ENCODE results near the gene DNPEP.

DNPEP gene

DNA sequence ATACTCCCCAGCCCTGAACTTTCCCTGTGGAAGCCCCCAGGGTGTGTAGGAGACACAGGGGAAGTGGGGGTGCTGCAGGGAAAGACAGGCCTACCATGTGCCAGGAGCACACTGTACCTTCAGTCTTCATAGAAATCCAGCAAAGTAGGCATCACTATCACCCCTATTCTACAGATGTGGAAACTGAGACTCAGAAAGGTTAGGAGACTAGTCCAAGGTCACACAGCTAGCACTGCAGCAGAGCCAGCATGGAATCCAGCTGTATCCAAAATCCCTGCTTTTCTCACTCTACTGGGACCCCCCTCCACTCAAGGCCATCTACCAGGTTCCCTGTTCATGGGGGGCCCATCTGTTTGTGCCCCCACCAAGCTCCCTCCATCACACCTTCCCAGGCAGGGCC, 6.8 kb downstream of the DNPEP start:
- TF ChIP-seq, protein P1, sequence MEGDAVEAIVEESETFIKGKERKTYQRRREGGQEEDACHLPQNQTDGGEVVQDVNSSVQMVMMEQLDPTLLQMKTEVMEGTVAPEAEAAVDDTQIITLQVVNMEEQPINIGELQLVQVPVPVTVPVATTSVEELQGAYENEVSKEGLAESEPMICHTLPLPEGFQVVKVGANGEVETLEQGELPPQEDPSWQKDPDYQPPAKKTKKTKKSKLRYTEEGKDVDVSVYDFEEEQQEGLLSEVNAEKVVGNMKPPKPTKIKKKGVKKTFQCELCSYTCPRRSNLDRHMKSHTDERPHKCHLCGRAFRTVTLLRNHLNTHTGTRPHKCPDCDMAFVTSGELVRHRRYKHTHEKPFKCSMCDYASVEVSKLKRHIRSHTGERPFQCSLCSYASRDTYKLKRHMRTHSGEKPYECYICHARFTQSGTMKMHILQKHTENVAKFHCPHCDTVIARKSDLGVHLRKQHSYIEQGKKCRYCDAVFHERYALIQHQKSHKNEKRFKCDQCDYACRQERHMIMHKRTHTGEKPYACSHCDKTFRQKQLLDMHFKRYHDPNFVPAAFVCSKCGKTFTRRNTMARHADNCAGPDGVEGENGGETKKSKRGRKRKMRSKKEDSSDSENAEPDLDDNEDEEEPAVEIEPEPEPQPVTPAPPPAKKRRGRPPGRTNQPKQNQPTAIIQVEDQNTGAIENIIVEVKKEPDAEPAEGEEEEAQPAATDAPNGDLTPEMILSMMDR (conservative IDR thresholded peaks at IDR 0.05; ENCODE audit: low read depth, low read length): no peak
- no peak overlapping the region for H3K4me3 ChIP-seq (ENCODE audit: low read length)
- DNase-seq (ENCODE audit: low read depth): no peak

DNA sequence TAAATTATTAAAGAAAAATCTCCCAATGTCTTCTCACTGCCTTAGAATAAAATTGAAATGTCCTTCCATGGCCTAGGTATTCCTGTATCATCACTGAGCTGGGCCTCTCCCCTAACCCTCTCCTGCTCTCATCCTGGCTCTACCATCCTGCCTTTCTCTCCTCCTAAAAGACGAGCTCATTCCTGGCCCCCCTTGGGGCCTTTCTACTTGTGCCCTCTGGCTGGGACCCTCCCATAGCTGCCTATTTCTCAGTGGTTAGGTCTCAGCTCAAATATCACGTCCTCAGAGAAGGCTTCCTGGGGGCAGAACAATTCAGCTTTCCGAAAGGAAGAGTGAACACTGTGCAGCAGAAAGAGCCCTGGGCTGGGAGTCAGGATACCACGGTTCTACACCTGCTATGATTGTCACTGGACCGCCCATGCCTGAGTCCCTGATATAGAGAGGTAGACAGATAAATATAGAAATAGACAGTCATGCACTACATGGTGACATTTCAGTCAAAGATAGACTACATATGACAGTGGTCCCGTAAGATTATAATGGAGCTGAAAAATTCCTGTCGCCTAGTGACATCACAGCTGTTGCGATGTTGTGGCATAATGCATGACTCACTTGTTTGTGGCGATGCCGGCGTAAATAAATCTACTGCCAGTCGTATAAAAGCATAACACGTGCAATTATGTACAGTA, 9.4 kb downstream of the DNPEP start:
- TF ChIP-seq, protein P1 (conservative IDR thresholded peaks at IDR 0.05; ENCODE audit: low read depth, low read length): no peak
- no peak overlapping the region for H3K4me3 ChIP-seq (ENCODE audit: low read length)
- DNase-seq (ENCODE audit: low read depth): no peak

DNA sequence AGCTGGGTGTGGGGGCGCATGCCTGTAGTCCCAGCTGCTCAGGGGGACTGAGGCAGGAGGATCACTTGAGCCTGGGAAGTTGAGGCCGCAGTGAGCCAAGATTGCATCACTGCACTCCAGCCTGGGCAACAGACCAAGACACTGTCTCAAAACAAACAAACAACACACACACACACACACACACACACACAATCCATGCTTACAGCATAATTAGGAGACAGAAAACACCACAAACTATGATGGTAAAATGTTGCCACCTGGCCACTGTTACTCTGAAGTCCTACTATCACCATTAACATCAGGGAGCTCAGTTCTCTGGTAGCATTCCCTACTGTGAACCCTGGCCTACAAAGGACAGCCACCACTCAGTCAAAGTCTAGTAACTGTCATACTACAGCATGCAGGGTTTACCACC, 18.3 kb downstream of the DNPEP start:
- no peak overlapping the region for H3K4me3 ChIP-seq (ENCODE audit: low read length)
- TF ChIP-seq, protein P1 (conservative IDR thresholded peaks at IDR 0.05; ENCODE audit: low read depth, low read length): no peak
- no peak for DNase-seq (ENCODE audit: low read depth)

DNA sequence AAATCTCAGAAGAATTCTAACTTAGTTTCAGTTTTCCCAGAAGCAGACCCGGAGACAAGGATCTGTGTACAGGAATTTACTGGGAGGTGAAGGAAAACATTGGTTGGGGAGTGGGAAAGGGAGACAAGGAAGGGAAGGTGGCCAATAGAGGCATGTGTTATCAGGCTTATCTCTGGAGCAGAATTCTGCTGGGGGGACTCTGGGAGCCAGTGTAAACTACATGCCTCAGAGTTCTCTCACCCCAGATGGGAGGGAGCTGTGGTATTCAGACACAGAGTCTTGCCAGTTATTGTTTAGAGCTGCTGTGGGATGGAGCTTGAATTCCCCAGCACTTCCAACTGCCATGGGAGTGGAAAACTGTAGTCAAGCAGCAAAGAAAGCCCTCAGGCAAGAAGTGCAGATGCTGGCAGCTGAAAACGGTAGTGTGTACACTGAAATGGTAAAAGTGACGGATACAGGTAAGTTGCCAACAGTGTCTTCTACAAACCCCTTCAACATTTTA, 19.0 kb downstream of the DNPEP start:
- DNase-seq (ENCODE audit: low read depth): peak; percentile 34
- no peak overlapping the region for H3K4me3 ChIP-seq (ENCODE audit: low read length)
- TF ChIP-seq, protein P1 (conservative IDR thresholded peaks at IDR 0.05; ENCODE audit: low read depth, low read length): no peak

DNA sequence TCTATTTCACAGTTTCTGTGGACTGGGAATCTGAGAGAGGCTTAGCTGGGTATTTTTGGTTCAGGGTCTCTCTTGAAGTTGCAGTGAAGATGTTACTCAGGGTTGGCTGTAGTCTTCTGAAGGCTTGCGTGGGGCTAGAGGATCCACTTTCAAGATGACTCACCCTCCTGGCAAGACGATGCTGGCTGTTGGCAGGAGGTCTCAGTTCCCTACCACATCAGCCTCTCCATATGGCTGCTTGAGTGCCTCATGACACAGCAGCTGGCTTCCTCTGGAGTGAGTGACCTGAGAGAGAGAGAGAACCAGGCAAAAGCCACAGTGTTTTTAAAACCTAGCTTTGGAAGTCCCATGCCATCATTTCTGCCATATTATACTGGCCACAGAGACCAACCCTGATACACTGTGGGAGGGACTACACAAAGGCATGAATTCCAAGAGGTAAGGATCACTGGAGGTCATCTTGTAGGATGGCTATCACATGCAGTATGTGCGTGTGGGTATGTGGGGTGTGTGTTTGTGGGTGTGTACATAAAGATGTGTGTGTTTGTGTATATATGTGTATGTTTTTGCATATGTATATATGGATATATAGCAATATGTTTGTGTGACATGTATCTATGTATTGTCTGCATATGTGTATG, 25.1 kb downstream of the DNPEP start:
- DNase-seq (ENCODE audit: low read depth): no peak
- TF ChIP-seq, protein P1 (conservative IDR thresholded peaks at IDR 0.05; ENCODE audit: low read depth, low read length): no peak
- no peak overlapping the region for H3K4me3 ChIP-seq (ENCODE audit: low read length)

DNA sequence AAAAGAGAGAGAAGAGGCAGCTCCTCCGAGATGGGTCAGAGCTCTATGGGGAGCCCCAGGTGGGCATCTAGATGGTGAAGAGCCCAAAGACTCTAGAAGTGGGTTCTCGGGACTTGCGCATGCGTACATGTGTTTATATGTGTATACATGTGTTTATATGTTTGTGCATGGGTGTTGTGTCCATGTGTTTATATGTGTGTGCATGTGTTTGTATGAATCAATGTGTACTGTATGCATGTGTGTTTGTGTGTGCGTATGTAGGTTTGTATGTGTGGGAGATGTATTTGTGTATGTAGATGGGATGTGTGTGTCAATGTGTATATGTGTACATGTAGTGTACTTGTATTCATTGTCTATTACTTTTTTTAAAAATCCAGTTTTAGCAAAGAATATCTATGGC, 25.6 kb downstream of the DNPEP start:
- no peak overlapping the region for H3K4me3 ChIP-seq (ENCODE audit: low read length)
- TF ChIP-seq, protein P1 (conservative IDR thresholded peaks at IDR 0.05; ENCODE audit: low read depth, low read length): no peak
- DNase-seq (ENCODE audit: low read depth): no peak
